ENCODE measurements around the gene LUZP2. TPM values are rescaled to one million over a fixed set of nuclear protein-coding genes. Genes with fewer than 3 reads are reported as not detected.

Gene LUZP2
- under 1 TPM in 2 of 3 donors, not detected in 1; 0.04 to 0.34 TPM for polyA plus RNA-seq

GRCh38 chr11:24496736-24497725 is at the start of gene LUZP2:
Gene LUZP2 (plus strand): TSS chr11:24497053.
- H3K27ac ChIP-seq (ENCODE audit: low read depth, low read length) = no peak within 1 kb of the TSS

GRCh38 chr11:24453129-24453718 is 43.6 kb upstream of the LUZP2 start:
- H3K27ac ChIP-seq (ENCODE audit: low read depth, low read length) = no peak overlapping the region
- whole genome bisulfite sequencing, 3 donors = 67 to 71% (median 69%) methylated on average over 3 of the region's 3 CpGs

More at GRCh38 chr11:24496736-24497725, at the start of gene LUZP2:
- 1 to 3% (median 3%) methylated on average over 57 to 65 of the region's 65 CpGs for WGBS, 3 donors

GRCh38 chr11:24457985-24458384 is 38.9 kb upstream of the LUZP2 start:
- no peak overlapping the region for H3K27ac ChIP-seq (ENCODE audit: low read depth, low read length)

GRCh38 chr11:24470431-24470830 is 26.4 kb upstream of the LUZP2 start:
- WGBS, 3 donors = 91 to 98% (median 91%) methylated on average over 1 of the region's 1 CpG
- H3K27ac ChIP-seq (ENCODE audit: low read depth, low read length) = no peak overlapping the region

GRCh38 chr11:24471084-24471483 is 25.8 kb upstream of the LUZP2 start:
- H3K27ac ChIP-seq (ENCODE audit: low read depth, low read length) = no peak overlapping the region
- 49 to 83% (median 71%) methylated on average over 2 of the region's 2 CpGs for WGBS, 3 donors

GRCh38 chr11:24478718-24479117 is 18.1 kb upstream of the LUZP2 start:
- WGBS, 3 donors = 83 to 86% (median 84%) methylated on average over 1 of the region's 1 CpG
- no peak overlapping the region for H3K27ac ChIP-seq (ENCODE audit: low read depth, low read length)

GRCh38 chr11:24489477-24489876 is 7.4 kb upstream of the LUZP2 start:
- no peak overlapping the region for H3K27ac ChIP-seq (ENCODE audit: low read depth, low read length)
- WGBS, 3 donors = 68 to 75% (median 74%) methylated on average over 4 of the region's 4 CpGs

- WGBS, 3 donors = 4 to 6% (median 5%) methylated on average over 14 of the region's 14 CpGs
- no peak overlapping the region for H3K27ac ChIP-seq (ENCODE audit: low read depth, low read length)
Measured at GRCh38 chr11:24496386-24496735, 492 bp upstream of the LUZP2 start.

- 64 to 76% (median 70%) methylated on average over 3 of the region's 3 CpGs for WGBS, 3 donors
- no peak overlapping the region for H3K27ac ChIP-seq (ENCODE audit: low read depth, low read length)
Measured at GRCh38 chr11:24497831-24498230, 978 bp downstream of the LUZP2 start.

- 73 to 87% (median 85%) methylated on average over 7 of the region's 7 CpGs for WGBS, 3 donors
- no peak overlapping the region for H3K27ac ChIP-seq (ENCODE audit: low read depth, low read length)
Measured at GRCh38 chr11:24502425-24502824, 5.6 kb downstream of the LUZP2 start.

- 43 to 48% (median 47%) methylated on average over 3 of the region's 3 CpGs for whole genome bisulfite sequencing, 3 donors
- no peak overlapping the region for H3K27ac ChIP-seq (ENCODE audit: low read depth, low read length)
Measured at GRCh38 chr11:24509114-24509513, 12.3 kb downstream of the LUZP2 start.

- no peak overlapping the region for H3K27ac ChIP-seq (ENCODE audit: low read depth, low read length)
- 55 to 69% (median 68%) methylated on average over 5 of the region's 5 CpGs for WGBS, 3 donors
Measured at GRCh38 chr11:24511511-24511910, 14.7 kb downstream of the LUZP2 start.

- H3K27ac ChIP-seq (ENCODE audit: low read depth, low read length) = no peak overlapping the region
- 48 to 84% (median 81%) methylated on average over 3 of the region's 3 CpGs for WGBS, 3 donors
Measured at GRCh38 chr11:24513479-24514218, 16.8 kb downstream of the LUZP2 start.

GRCh38 chr11:24514219-24514594 is 17.4 kb downstream of the LUZP2 start:
- H3K27ac ChIP-seq (ENCODE audit: low read depth, low read length) = no peak overlapping the region
- WGBS, 3 donors = 48 to 74% (median 73%) methylated on average over 2 of the region's 2 CpGs

GRCh38 chr11:24515632-24516031 is 18.8 kb downstream of the LUZP2 start:
- WGBS, 3 donors = 76 to 89% (median 85%) methylated on average over 1 of the region's 1 CpG

GRCh38 chr11:24516638-24517037 is 19.8 kb downstream of the LUZP2 start:
- no peak overlapping the region for H3K27ac ChIP-seq (ENCODE audit: low read depth, low read length)

More at GRCh38 chr11:24515632-24516031, 18.8 kb downstream of the LUZP2 start:
- H3K27ac ChIP-seq (ENCODE audit: low read depth, low read length) = no peak overlapping the region

GRCh38 chr11:24521601-24522000 is 24.7 kb downstream of the LUZP2 start:
- 71 to 87% (median 81%) methylated on average over 5 of the region's 5 CpGs for WGBS, 3 donors
- no peak overlapping the region for H3K27ac ChIP-seq (ENCODE audit: low read depth, low read length)

- 51 to 54% (median 52%) methylated on average over 3 of the region's 3 CpGs for WGBS, 3 donors
- no peak overlapping the region for H3K27ac ChIP-seq (ENCODE audit: low read depth, low read length)
Measured at GRCh38 chr11:24524156-24524555, 27.3 kb downstream of the LUZP2 start.

GRCh38 chr11:24531528-24531927 is 34.7 kb downstream of the LUZP2 start:
- 34 to 49% (median 48%) methylated on average over 3 of the region's 3 CpGs for WGBS, 3 donors
- H3K27ac ChIP-seq (ENCODE audit: low read depth, low read length) = no peak overlapping the region
